BJ (cell line): Measurements from ENCODE around the gene TAF9B. TPM values are rescaled to one million over a fixed set of nuclear protein-coding genes. Genes with fewer than 3 reads are reported as not detected.

Experiments
- CTCF ChIA-PET: fragments of 350-600 bp; formaldehyde crosslinking; extraction: SDS; loops from one replicate; lab custom pipeline; 2021; ENCODE audit warnings: antibody characterized with exemption, inconsistent platforms; lab: Yijun Ruan, JAX
- POLR2A ChIA-PET: fragments of 300-600 bp; sonication (Branson Sonifier 250); formaldehyde crosslinking; extraction: SDS; loops from one replicate; lab custom pipeline; 2021; ENCODE audit warnings: antibody characterized with exemption; lab: Charles Lee
- DNase-seq: peaks from one replicate; pipeline ENCODE4 v3.0.0-alpha.2; 2011; ENCODE audit warnings: low read depth
- H3K27me3 ChIP-seq: 2 replicates; pipeline ENCODE4 v1.6.0; 2011; ENCODE audit warnings: low read length; ENCODE audit not compliant: control insufficient read depth, insufficient read depth
- H3K36me3 ChIP-seq: 2 replicates; pipeline ENCODE4 v1.5.1; 2011; ENCODE audit warnings: low read length; ENCODE audit not compliant: control insufficient read depth, insufficient read depth
- H3K4me3 ChIP-seq: 2 replicates; pipeline ENCODE4 v1.5.1; 2011; ENCODE audit warnings: low read depth, mild to moderate bottlenecking, control low read depth, low read length
- CTCF ChIP-seq: IDR thresholded peaks from 2 replicates; pipeline ENCODE4 v1.5.1; 2011; ENCODE audit warnings: low read depth, mild to moderate bottlenecking, control low read depth, inconsistent platforms, low read length, moderate library complexity; ENCODE audit not compliant: insufficient read depth
- polyA plus RNA-seq: library from polyadenylated mRNA; depleted of rRNA; stranded (reverse); fragments of >200 nt; gene quantifications from 2 replicates; pipeline ENCODE4 v1.2.3, GENCODE V29; 2011

Gene TAF9B
- polyA plus RNA-seq, 1 experiment, result 11.9 TPM

GRCh38 chrX:78119521-78120227, 19.8 kb downstream of the TAF9B start:
- Histone ChIP-seq H3K4me3 (no peak overlapping the region), H3K27me3 (no peaks in the 10 kb centered on the region), H3K36me3 (peaks cover 24% of the 10 kb centered on the region)
- DNase-seq, result no peak
- ChIA-PET POLR2A (no interaction called here), CTCF (no interaction called here)
- TF ChIP-seq CTCF, result 0 out of 2 replicates have a peak, but pooled peaks have one; percentile 17

- Histone ChIP-seq H3K36me3 (peaks cover 25% of the 10 kb centered on the region), H3K27me3 (no peaks in the 10 kb centered on the region), H3K4me3 (no peak overlapping the region)
- POLR2A ChIA-PET, result no interaction called here
- CTCF ChIA-PET, result no interaction called here
- no peak for TF ChIP-seq CTCF
- DNase-seq, result no peak
These were observed 20.8 kb downstream of the TAF9B start for GRCh38 chrX:78118628-78119027.

- CTCF ChIA-PET, result interaction anchor here (1.3 kb wide), 1 partner anchor 9 kb away, joined by 7 read pairs; no protein-coding TSS in a partner anchor
- TF ChIP-seq CTCF, result no peak
- Histone ChIP-seq H3K4me3 (no peak overlapping the region), H3K36me3 (peaks cover 24% of the 10 kb centered on the region), H3K27me3 (no peaks in the 10 kb centered on the region)
- no peak for DNase-seq
- POLR2A ChIA-PET, result interaction anchor here (0.6 kb wide), 1 partner anchor 10 kb away, joined by 3 read pairs; no protein-coding TSS in a partner anchor
These were observed 22.7 kb downstream of the TAF9B start for GRCh38 chrX:78116766-78117165.

- DNase-seq, result no peak
- no peaks in the 10 kb centered on the region for H3K27me3 ChIP-seq
- CTCF ChIA-PET, result interaction anchor here (1.3 kb wide), 1 partner anchor 9 kb away, joined by 7 read pairs; no protein-coding TSS in a partner anchor
- peaks cover 24% of the 10 kb centered on the region for H3K36me3 ChIP-seq
- no peak for TF ChIP-seq CTCF
- POLR2A ChIA-PET, result interaction anchor here (0.6 kb wide), 1 partner anchor 9 kb away, joined by 3 read pairs; no protein-coding TSS in a partner anchor
- no peak overlapping the region for H3K4me3 ChIP-seq
These were observed 23.1 kb downstream of the TAF9B start for GRCh38 chrX:78116365-78116764.

GRCh38 chrX:78111140-78111931, 28.1 kb downstream of the TAF9B start:
- H3K4me3 ChIP-seq, result no peak overlapping the region
- DNase-seq, result no peak
- no peaks in the 10 kb centered on the region for H3K27me3 ChIP-seq
- H3K36me3 ChIP-seq, result peaks cover 11% of the 10 kb centered on the region
- ChIA-PET CTCF (no interaction called here), POLR2A (no interaction called here)
- TF ChIP-seq CTCF, result no peak
